Endothelial cell of coronary artery (primary cell): ENCODE results near the gene IL22RA2. TPM values are rescaled to one million over a fixed set of nuclear protein-coding genes. Genes with fewer than 3 reads are reported as not detected.

Source experiments
- total RNA-seq: library from RNA; depleted of rRNA; stranded (reverse); fragments of >200 nt; gene quantifications from 2 replicates; pipeline ENCODE4 v1.2.3, GENCODE V29; 2014

The IL22RA2 gene
- total RNA-seq, result not detected in 2 replicates

GRCh38 chr6:137173501-137173900, at the start of gene IL22RA2:
IL22RA2 (minus strand) TSS chr6:137173644; CDS start chr6:137161749, 11,895 bp downstream.

GRCh38 chr6:137218917-137219663, 45.6 kb upstream of the IL22RA2 start, which contains the start of gene IFNGR1:
IFNGR1 (minus strand) TSS chr6:137219385; CDS start chr6:137219327, 58 bp downstream.

Other genes starting within 250 kb of the IL22RA2 start
- not detected in 2 replicates for gene IL20RA, start 128.7 kb downstream of the IL22RA2 start, total RNA-seq
- gene IFNGR1, start 45.7 kb upstream of the IL22RA2 start, total RNA-seq, result 59.1 and 85.2 TPM in 2 replicates